GM18502 (cell line): Measurements from ENCODE around the gene ANGPTL1.

Source experiments
- ATAC-seq: cut with Tn5 transposase; IDR thresholded peaks from one replicate; pipeline ENCODE4 v1.9.1; 2021; ENCODE audit warnings: mild to moderate bottlenecking; ENCODE audit not compliant: unreplicated experiment, poor library complexity

Gene ANGPTL1, protein sequence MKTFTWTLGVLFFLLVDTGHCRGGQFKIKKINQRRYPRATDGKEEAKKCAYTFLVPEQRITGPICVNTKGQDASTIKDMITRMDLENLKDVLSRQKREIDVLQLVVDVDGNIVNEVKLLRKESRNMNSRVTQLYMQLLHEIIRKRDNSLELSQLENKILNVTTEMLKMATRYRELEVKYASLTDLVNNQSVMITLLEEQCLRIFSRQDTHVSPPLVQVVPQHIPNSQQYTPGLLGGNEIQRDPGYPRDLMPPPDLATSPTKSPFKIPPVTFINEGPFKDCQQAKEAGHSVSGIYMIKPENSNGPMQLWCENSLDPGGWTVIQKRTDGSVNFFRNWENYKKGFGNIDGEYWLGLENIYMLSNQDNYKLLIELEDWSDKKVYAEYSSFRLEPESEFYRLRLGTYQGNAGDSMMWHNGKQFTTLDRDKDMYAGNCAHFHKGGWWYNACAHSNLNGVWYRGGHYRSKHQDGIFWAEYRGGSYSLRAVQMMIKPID

DNA sequence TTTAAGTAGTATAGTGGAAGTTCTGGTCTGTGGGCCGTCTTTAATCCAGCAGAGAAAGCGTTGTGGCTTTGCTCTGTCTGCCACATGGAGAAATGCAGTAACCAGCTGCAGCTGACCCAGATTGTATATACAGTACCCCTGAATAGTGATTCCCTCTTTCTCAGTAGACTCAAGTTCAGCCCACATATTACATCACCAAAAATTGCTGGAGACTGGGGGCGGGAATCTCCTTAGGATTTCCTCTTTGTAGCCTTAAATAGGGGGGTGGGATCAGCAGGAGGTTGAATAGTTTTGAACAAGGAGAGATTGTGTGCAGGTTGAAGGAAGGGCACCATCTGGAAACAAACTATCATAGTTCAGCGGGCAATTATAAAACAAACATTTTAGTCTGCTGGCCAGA lies at the start of gene ANGPTL1:
ANGPTL1 (minus strand) TSS at position 134 of the 400 bp plus-strand sequence. CDS start 5,301 bp downstream, outside the sequence.
- no peak for ATAC-seq

DNA sequence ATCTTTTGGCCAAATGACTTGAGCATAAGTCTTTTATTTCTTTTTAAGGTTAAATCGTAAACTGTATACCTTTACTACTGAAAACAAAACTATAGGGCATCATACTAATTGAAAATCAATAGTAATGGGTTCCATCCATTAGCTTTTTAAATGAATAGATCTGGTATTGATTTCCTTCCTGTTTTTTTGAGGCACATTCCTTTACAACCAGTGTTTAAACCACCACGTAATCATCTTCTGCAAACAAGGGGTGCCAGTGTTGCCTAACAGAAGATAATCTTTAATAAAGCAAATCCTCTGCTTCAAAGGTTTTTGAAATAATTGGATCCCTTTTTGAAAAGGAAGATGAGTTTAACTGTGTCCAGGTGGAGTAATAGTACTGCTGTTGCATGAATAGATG lies 48.7 kb upstream of the ANGPTL1 start:
- no peak for ATAC-seq

GRCh38 chr1:178918955-178919354 lies 48.1 kb upstream of the ANGPTL1 start:
- no peak for ATAC-seq

DNA sequence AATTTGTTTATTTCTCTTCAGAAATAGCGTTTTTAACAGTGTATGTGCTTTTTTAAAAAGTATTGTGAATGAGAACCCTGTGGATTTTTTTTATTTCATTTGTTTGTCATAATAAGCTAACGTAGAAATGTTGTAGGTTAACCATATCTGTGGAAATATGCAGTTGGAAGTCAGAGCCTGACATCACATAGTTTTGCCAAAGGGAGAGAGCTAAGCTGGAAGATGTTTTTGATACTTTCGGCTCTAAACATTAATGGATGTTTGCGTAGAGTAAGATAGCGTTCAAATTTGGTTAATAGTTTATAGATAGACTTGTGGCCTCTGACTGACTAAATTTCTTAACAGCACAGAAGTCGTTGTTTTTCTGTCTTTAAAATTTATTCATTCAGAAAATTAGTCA lies 47.4 kb upstream of the ANGPTL1 start:
- no peak for ATAC-seq

GRCh38 chr1:178916448-178917174 lies 45.7 kb upstream of the ANGPTL1 start:
- no peak for ATAC-seq

DNA sequence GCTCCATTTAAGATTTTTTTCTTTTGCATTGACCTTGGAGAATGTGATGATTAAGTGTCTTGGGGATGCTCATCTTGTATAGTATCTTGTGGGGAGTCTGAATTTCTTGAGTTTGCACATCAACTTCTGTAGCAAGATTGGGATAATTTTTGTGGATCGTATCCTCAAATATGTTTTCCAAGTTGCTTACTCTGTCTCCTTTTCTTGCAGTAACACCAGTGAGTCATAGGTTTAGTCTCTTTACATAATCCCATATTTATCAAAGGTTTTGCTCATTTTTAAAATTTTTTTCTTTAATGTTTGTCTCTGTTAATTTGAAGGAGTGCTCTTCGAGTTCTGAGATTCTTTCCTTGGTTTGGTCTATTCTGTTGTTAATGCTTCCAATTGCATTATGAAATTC lies 41.7 kb upstream of the ANGPTL1 start:
- ATAC-seq, result no peak

DNA sequence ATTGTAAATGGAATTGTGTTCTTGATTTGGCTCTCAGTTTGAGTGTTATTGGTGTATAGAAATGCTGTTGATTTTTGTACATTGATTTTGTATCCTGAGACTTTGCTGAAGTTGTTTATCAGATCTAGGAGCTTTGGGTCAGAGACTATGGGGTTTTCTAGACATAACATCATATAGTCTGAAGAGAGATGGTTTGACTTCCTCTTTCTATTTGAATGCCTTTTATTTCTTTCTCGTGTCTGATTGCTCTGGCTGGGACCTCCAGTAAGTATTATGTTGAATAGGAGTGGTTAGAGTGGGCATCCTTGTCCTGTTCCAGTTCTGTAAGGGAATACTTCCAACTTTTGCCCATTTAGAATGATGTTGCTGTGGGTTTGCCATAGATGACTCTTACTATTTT lies 39.1 kb upstream of the ANGPTL1 start:
- no peak for ATAC-seq

GRCh38 chr1:178908358-178908757 lies 37.5 kb upstream of the ANGPTL1 start:
- no peak for ATAC-seq

DNA sequence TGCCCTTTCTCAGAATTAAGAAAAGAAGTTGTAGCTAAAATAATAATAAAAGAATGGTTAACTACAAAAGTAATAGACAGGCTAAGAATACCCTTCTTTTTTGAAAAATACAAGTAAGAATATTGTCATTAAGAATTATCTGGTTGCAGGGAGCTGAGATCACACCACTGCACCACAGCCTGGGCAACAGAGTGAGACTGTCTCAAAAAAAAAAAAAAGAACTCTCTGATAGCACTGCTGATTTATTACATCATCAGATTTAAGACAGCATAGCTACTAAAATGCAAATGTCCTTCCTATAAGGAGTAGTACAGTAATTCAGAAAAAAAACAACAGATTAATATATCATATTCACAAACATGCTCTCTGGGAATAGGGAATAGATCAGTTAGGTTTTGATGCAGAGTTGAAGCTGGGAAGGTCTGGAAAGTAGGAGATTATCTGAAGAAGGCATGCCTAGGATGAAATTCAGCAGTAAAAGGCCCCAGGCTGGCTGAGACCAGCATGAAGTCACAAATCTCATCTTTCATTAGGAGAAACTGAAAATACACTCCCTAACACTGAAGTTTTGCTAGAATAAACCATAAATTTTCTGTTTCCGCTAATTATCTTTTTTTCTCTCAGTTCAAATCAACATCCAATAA lies 30.7 kb upstream of the ANGPTL1 start:
- no peak for ATAC-seq

- no peak for ATAC-seq
These were observed 28.5 kb upstream of the ANGPTL1 start for GRCh38 chr1:178899402-178899801.

DNA sequence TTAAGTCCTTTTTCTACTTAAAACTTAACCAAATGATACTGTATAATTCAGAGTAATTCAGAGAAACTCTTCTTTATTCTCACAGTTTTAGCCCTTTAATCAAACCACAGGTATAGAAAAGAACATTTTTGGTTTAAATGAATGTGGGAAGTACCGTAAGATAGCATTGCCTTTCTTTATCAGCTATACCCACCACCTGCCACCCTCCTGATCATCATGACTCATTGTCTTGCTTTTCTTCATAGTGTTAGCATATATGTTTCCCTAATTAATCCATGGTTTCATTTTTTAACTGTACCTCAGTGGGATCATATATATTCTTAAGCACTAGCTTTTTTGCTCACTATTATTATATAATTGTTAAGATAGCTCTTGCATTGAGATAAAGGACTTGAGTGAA lies 27.5 kb upstream of the ANGPTL1 start:
- ATAC-seq, result no peak

GRCh38 chr1:178895928-178896327 lies 25.1 kb upstream of the ANGPTL1 start:
- ATAC-seq, result no peak

- no peak for ATAC-seq
These were observed 15.7 kb upstream of the ANGPTL1 start for GRCh38 chr1:178886551-178886950.

DNA sequence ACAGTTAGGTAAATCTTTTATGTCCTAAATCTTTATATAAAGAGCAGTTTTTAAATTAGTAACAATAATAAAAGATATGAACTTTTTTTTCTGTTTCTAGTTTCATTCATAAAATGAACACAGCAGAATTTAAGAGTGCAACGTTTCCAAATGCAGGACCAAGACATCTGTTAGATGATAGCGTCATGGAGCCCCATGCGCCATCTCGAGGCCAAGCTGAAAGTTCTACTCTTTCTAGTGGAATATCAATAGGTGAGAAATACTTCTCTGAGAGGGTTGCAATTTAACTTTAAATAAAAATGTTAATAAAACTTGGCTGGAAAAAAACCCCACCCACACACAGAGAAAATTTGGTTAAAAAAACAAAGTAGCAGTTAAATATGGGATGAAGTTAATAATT lies 15.0 kb upstream of the ANGPTL1 start:
- ATAC-seq, result no peak

DNA sequence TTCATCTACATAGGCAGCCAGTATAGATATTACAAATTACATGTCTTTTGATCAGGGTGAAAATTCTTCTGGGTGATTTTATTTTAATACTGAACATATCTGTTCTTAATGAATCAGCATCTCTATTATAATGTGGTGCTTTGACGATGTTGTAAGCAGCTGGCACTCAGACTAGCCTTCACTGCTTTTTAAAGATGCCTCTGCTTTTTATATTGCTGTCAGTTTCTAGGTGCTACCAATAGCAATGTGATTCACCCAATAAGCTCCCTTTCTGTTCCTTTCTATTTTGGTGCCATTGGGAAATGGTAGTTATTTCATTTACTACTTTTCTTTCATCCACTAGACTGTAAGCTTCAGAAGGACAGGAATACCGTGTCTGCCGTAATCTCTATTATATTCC lies 11.1 kb upstream of the ANGPTL1 start:
- ATAC-seq, result no peak

- ATAC-seq, result no peak
These were observed 7.0 kb upstream of the ANGPTL1 start for GRCh38 chr1:178877896-178878295.

- ATAC-seq, result no peak
These were observed 5.1 kb upstream of the ANGPTL1 start for GRCh38 chr1:178875936-178876335.

DNA sequence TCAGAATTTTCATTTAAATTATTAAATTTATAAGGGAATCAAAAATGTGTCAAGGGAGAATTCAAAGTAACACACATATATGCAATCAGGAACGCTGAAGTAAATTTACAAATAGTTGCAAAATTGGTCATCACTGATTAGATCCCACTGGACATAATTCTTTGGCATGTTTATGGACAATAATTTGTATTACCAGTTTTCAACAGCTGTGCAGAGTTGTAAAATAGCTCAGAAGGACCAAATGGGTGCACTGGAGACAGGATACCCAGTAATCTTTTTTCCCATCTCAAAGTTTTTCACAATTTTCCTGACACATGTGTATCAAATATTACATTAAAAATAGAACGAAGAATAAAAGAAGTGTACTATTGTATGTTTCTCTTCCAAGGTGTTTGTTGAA lies 4.1 kb upstream of the ANGPTL1 start:
- no peak for ATAC-seq

GRCh38 chr1:178871551-178872320 lies 859 bp upstream of the ANGPTL1 start:
- ATAC-seq, result no peak

- no peak for ATAC-seq
These were observed 656 bp downstream of the ANGPTL1 start for GRCh38 chr1:178870221-178870620.
